GM19324 (cell line): ENCODE measurements around the gene ELANE.

ENCODE experiments used
- ATAC-seq: cut with Tn5 transposase; IDR thresholded peaks from one replicate; pipeline ENCODE4 v1.9.1; 2021; ENCODE audit warnings: mild to moderate bottlenecking, moderate library complexity; ENCODE audit not compliant: unreplicated experiment, low FRiP score

ELANE gene

GRCh38 chr19:852136-853013 is at the start of gene ELANE:
TSS of gene ELANE (plus strand) at chr19:852303. CDS start at chr19:852329, 26 bp downstream.
- no peak for ATAC-seq

- ATAC-seq, result no peak
Observed at GRCh38 chr19:802498-803098, 49.5 kb upstream of the ELANE start.

DNA sequence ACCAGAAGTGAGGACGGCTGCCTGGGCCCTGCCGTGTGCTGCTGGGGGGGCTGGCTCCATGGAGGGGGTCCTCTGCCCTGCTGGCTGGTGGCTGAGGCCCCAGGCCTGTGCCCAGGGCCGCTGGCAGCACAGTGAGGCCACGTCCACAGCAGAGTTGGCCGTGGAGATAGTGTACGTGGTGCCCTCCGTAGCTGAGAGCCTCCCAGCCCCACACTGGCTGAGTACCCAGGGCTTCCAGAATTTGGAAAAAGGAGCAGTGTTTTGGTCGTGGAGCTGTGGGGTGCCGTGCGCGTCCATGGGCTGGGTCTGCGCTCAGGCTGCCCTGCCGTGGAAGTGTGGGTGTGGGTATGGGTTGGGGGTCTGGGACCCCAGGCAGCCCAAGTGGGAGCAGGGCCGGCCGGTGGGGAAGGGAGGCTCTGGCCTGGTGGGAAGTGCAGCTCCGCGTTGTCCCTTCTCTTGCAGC is 49.0 kb upstream of the ELANE start:
- ATAC-seq, result no peak

- no peak for ATAC-seq
Observed at GRCh38 chr19:803686-804418, 48.3 kb upstream of the ELANE start.

DNA sequence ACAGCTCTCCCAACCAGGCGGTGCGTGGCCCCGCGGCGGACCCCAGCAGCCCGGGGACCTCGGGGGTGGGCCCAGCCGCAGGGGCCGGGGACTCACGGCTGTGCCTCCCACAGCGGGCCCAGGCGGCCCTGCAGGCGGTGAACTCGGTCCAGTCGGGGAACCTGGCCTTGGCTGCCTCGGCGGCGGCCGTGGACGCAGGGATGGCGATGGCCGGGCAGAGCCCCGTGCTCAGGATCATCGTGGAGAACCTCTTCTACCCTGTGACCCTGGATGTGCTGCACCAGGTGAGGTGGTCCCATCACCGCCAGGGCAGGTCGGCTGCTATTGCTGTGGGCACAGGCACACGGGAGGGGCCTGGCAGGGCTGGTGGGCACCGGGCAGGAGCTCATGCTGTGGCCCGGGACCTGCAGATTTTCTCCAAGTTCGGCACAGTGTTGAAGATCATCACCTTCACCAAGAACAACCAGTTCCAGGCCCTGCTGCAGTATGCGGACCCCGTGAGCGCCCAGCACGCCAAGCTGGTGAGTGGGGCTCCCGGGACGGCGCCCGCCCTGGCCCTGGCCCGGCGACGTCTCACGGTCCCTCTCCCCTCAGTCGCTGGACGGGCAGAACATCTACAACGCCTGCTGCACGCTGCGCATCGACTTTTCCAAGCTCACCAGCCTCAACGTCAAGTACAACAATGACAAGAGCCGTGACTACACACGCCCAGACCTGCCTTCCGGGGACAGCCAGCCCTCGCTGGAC is 47.5 kb upstream of the ELANE start:
- no peak for ATAC-seq

DNA sequence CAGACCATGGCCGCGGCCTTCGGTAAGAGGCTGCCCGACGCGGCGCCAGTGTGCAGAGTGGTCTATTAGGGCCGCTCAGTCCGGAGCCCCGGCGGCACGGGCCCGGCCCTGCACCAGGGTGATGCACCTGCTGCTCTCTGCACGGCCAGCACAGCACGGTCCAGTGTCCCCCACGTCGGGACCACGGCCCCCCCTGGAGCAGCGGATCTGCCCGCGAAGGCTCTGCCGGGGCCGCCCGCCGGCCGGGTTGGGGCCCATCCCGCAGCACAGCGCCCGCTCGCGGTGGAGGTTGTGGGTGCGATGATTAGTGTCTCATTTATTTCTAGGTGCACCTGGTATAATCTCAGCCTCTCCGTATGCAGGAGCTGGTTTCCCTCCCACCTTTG is 46.9 kb upstream of the ELANE start:
- no peak for ATAC-seq

GRCh38 chr19:805600-806550 is 46.2 kb upstream of the ELANE start:
- ATAC-seq, result no peak

DNA sequence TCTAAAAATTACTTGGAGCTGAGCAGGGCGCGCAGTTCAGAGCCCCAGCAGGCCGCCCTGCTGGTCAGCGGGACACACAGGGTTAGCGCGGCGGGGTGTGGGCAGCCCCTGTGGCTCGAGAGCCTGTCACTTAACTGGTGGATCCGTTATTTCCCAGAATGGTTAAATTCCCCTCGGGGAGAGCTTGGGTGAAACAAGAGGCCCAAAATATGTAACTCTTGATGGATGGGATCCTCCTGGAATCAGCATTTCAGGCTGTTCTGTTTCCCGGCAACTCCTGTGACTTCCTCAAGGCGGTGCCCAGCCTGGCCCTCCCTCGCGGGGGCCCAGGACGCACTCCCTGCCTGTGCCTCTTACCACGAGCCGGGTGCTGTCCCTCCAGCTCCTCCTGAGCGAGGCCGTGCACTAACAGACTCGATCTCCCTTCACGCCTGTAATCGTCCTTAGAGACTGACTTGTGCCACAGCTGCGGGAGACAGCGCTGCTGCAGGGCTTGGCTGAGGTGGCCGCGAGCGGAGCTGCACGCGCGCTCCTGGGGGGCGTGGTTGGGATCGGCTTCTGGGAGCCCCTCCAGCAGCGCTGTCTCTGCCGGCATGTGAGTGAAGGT is 45.2 kb upstream of the ELANE start:
- no peak for ATAC-seq

- no peak for ATAC-seq
Observed at GRCh38 chr19:807627-808422, 44.3 kb upstream of the ELANE start.

DNA sequence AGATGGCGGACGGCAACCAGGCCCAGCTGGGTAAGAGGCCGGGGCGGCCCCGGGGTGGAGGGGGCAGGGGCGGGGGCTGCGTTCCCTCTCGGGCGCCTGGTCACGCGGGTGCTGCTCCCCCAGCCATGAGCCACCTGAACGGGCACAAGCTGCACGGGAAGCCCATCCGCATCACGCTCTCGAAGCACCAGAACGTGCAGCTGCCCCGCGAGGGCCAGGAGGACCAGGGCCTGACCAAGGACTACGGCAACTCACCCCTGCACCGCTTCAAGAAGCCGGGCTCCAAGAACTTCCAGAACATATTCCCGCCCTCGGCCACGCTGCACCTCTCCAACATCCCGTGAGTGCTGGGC is 43.7 kb upstream of the ELANE start:
- ATAC-seq, result no peak

DNA sequence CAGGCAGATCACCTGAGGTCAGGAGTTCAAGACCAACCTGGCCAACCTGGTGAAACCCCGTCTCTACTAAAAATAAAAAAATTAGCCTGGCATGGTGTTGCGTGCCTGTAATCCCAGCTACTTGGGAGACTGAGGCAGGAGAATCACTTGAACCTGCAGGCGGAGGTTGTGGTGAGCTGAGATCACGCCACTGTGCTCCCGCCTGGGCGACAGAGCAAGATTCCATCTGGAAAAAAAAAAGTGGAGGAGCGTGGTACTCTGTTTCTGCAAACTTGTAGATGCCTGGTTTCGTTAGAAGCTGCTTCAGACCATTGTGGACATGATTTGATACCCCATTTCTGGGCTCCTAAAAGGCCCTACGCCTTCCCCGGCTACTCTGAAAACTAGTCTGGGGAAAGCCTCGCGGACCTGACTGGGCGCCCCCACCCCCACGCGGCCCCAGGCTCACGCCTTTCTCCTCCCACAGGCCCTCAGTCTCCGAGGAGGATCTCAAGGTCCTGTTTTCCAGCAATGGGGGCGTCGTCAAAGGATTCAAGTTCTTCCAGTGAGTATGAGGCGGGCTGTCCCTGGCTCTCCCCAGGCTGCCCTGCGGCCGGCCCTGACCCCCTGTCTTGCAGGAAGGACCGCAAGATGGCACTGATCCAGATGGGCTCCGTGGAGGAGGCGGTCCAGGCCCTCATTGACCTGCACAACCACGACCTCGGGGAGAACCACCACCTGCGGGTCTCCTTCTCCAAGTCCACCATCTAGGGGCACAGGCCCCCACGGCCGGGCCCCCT is 41.8 kb upstream of the ELANE start:
- ATAC-seq, result no peak

DNA sequence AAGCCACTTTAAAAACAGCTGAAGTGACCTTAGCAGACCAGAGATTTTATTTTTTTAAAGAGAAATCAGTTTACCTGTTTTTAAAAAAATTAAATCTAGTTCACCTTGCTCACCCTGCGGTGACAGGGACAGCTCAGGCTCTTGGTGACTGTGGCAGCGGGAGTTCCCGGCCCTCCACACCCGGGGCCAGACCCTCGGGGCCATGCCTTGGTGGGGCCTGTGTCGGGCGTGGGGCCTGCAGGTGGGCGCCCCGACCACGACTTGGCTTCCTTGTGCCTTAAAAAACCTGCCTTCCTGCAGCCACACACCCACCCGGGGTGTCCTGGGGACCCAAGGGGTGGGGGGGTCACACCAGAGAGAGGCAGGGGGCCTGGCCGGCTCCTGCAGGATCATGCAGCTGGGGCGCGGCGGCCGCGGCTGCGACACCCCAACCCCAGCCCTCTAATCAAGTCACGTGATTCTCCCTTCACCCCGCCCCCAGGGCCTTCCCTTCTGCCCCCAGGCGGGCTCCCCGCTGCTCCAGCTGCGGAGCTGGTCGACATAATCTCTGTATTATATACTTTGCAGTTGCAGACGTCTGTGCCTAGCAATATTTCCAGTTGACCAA is 41.1 kb upstream of the ELANE start:
- ATAC-seq, result no peak

- no peak for ATAC-seq
Observed at GRCh38 chr19:811506-812048, 40.5 kb upstream of the ELANE start.

DNA sequence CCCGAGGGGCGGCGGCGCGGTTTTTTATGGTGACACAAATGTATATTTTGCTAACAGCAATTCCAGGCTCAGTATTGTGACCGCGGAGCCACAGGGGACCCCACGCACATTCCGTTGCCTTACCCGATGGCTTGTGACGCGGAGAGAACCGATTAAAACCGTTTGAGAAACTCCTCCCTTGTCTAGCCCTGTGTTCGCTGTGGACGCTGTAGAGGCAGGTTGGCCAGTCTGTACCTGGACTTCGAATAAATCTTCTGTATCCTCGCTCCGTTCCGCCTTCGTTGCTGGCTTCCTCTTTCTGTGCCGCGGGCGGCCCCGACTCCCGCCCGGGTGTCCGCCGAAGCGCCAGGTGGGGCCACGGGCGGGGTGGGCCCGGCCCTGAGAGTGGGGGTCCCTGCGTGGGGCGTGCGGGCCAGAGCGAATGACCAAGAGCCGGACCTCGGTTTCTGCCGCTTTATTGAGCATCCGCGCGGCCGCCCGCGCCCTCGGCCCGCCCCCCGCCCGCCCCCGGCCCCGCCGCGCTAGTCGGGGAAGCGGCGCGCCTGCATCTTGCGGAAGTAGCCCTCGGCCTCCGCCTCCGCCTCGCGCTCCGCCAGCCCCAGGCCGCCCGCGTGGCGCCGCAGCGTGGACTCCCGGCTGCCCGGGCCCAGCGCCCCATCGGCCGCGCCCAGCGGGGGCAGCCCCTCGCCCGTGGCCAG is 39.9 kb upstream of the ELANE start:
- ATAC-seq, result no peak

GRCh38 chr19:812747-813218 is 39.3 kb upstream of the ELANE start:
- no peak for ATAC-seq
